HG03520 (cell line): ENCODE measurements around the gene SORCS2.

Experiments used
- ATAC-seq: cut with Tn5 transposase; IDR thresholded peaks from one replicate; pipeline ENCODE4 v1.9.1; 2021; ENCODE audit warnings: mild to moderate bottlenecking, moderate library complexity; ENCODE audit not compliant: unreplicated experiment

SORCS2 gene

DNA sequence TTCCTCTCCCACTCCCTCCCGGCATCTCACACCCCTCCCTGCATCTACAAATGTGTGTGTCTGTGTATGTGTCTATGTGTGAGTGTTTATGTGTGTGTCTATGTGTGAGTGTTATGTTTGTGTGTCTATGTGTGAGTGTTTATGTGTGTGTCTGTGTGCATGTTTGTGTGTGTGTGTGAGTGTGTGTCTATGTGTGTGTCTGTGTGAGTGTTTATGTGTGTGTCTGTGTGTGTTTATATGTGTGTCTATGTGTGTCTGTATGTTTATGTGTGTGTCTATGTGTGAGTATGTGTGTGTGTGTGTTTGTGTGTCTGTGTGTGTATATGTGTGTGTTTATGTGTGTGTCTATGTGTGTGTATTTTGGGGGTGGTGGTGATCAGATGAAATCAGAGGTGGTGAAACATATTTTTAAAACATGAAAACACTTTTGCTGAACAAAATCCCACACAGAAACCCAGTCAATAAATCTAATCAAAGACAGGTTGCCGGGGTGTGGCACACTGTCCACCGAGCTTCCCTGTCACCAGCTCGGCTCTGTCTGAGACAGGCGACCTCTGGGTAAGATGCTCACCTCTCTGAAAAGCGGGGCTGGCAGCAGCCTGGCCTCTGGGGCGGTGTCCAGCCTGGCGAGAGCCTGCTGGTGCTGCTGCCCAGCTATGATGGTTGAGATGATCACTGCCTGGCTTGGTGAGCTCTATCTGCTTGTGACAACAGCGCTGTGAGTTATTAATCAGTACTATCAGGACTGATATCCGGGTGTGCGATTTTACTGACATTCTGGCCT is 429.1 kb downstream of the SORCS2 start:
- no peak for ATAC-seq

GRCh38 chr4:7622371-7622770 is 430.0 kb downstream of the SORCS2 start:
- ATAC-seq: no peak

DNA sequence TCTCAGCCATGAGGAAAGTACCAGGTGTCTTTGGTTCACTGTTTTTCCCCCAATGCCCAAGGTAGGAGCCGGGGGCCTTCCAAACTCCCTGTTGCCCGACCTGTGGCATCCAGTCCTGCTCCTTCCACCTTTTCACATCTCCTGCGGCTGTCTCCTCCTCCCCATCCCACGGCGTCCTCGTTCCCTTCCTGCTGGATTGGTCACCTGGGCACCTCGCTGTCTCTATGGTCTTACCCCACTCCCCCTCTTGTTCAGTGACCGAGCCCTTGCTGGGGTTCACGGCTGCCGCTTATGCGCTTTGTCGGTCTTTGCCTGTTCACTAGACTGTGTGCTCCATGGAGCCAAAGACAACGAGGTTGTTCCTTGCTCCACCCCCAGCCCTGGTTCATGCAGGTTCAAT is 431.1 kb downstream of the SORCS2 start:
- no peak for ATAC-seq

DNA sequence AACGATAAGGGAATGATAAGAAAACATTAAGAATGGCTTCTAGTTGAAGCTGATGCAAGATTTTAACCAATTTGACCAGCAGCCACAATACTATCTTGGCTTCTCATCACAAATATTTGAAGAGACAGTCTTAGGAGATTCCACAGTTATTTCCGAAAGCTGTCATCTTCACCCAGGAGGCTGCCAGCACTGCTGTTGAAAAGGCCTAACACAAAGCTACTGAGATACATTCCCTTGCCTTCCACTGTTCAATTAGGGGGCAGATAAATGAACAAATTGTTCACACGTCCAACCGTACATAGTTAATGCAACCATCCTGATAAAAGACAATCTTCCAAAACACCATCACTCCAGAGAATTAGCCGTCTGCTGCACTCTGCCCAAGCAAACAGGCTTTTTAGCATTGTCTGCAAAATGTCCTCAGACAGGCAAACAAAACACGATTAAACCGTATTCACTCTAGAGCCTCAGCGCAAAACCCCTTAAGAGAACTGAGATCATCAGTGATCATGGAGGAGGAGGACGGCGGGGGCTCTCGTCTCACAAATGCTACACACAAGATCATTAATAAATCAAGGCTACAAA is 432.1 kb downstream of the SORCS2 start:
- ATAC-seq: no peak

- ATAC-seq: no peak
Measured at GRCh38 chr4:7625071-7625470, 432.7 kb downstream of the SORCS2 start.

DNA sequence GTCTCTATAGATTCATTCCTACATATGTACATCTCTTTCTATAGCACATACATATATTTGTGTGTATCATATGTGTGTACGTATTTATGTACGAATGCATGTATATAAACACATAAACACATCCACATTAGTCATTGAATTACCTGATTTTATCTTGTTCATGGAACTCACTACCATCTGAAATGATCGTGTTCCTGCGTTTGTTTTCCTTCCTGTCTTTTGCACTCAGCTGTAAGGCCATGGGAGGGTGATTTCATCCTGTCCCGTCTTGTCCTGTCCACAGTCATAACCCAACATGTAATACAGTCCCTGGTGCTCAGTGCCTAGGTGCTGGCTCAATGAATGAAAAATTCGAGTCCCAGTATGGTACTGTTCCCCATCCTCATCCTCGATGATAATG is 434.2 kb downstream of the SORCS2 start:
- no peak for ATAC-seq

- ATAC-seq: no peak
Measured at GRCh38 chr4:7627251-7628250, 435.2 kb downstream of the SORCS2 start.

DNA sequence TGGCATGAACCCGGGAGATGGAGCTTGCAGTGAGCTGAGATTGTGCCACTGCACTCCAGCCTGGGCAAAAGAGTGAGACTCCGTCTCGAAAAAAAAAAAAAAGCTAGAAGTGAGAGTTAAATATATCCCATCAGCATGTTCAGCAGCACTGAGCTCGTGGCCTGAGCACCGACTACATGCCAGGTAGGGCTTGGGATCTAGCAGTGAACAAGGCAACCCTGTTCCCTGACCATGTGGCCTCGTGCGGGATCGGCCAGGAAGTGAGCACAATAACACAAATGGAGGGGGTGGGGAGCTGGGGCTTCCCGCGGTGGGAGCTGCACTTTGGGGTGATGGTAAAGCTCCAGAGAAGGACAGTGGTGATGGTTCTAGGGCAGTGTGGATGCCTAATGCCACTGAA is 436.1 kb downstream of the SORCS2 start:
- no peak for ATAC-seq

DNA sequence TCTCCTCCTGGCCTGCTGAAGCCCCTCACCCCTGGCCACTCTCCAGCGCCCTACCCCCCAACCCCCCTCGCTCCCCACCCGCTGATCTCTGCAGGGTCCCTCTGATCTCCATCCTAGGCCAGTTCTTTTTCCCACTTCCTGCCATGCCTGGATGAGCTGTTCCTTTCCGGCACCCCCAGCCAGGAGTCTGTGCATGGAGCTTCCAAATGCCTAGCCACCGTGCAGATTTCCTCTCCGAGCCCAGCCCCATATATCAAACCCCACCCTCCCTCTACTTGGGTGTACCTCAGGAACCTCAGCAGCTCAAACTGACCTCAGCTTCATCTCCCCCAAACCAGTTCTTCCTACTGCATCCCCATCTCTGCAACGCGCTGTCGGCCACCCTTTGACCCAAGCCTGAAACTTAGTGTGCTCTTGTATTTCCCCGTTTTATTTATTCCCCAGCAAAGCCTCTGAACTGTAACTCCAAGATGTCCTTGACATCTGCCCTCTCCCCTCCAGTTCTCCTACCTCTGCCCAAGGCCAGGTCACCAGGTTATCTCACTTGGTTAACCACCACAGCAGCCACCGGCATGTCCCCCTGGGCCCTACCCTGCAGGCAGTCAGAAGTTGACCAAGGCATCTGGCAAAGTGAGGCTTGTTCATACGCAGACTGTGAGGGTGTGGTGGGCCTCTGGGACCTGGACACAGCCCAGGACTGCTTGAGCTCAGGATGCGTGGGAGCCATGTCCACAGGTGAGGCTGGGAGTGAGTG is 437.3 kb downstream of the SORCS2 start:
- no peak for ATAC-seq

DNA sequence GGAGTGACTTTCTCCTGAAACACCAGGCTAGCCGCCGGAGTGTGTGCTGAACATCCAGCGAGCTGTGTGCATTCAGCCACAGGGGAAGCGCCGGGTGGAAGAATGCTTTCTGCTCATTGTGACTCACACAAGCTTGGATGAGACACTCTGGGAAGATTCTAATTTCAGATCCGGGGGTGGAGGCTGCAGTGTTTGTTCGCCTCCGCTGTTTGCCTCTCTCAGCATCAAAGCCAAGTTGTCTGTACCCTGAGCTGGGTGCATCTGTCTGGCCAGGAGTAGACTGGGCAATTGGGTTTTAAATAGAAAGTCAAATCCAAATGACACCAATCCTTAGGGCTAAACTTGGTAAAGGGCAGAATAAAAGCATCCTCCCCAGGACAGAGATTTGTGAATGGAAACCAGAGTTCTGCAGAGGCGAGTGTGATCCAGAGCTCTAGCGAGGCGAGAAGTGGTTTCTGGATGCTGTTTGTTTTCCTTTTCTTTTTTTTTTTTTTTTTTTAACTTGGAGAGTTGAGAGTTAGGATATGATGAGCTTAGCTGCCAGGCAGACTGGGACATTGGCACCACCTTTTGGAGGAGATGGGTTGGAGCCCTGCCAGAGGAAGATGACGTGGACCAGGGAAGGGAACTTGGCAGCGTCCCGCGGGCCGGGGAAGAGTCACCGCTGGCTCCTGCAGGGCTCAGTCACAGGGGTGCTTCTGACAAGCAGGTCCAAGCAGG is 438.4 kb downstream of the SORCS2 start:
- no peak for ATAC-seq

GRCh38 chr4:7631288-7632014 is 439.1 kb downstream of the SORCS2 start:
- no peak for ATAC-seq

- no peak for ATAC-seq
Measured at GRCh38 chr4:7632341-7632740, 440.0 kb downstream of the SORCS2 start.

- no peak for ATAC-seq
Measured at GRCh38 chr4:7632971-7633370, 440.6 kb downstream of the SORCS2 start.

DNA sequence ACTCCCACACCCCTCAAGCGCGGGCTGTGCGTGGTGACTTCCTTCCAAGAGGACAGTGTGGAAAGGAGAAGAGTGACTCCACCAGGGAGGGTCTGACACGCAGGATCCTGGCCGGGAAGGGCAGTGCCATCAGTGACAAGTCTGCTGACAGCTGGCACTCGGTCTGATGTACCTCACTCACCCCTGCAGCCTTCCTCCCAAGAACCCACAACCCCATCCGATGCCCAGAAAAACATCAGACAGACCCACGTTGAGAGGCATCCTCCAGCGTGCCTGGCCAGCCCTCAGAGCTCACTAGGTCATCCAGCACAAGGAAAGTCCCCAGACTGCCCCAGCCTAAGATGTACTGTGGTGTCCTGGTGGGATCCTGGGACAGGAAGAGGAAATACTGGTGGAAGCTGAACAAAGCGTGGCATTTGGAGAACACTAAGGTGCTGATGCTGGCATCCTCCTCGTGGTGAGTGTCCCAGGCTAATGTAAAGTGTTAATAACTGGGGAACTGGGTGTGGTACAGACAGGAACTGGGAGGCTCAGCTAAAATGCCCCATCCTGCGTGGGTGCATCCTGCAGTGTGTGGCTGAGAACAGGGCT is 442.4 kb downstream of the SORCS2 start:
- no peak for ATAC-seq

DNA sequence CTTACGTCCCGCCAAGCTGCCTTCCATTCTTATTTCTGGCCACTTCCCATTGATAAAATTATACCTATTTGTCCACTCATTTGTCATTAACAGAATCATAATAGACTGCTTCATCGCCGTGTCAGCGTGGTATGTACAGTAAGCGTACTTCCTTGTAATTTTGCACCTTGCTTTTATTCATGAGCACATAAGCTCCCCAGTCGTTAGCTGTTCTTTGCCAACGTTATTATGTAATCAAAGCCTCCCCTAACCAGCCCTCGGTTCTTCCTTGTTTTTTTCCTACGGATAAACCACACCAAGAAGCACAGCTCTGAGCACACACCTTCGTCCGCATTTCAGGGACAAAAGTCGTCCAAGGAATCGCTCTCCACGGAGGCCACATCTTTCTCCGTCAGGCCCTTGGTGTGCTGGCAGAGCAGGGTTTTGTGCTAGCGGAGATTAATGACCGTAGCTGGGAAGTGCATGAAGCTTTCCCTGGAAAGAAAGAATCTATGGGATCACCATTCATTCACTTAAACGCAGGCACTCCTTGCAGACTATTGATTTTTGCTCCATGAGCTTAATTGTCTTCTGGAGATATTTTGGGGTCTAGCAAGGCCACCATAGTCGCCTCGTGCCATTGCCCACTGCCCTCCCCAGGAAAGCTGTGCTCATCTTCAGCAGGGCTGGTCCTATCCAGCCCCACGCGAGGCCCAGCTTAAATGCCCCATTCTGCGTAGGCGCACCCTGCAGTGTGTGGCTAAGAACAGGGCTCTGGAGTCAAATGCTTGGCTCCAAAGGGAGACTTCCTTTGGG is 443.3 kb downstream of the SORCS2 start:
- ATAC-seq: no peak

DNA sequence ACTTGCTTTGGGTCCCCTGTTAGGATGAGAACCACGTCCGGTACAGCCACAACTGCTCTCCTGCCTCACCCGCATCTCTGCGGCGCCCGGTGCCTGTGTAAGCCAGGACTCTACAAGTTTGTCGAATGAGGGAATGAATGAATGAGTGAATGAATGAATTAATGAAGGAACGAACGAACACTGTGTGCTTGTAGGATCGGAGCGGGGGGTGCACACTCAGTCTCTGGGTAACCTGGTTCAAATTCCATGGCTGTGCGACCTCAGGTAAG is 443.8 kb downstream of the SORCS2 start:
- ATAC-seq: no peak

- no peak for ATAC-seq
Measured at GRCh38 chr4:7637139-7637538, 444.8 kb downstream of the SORCS2 start.

DNA sequence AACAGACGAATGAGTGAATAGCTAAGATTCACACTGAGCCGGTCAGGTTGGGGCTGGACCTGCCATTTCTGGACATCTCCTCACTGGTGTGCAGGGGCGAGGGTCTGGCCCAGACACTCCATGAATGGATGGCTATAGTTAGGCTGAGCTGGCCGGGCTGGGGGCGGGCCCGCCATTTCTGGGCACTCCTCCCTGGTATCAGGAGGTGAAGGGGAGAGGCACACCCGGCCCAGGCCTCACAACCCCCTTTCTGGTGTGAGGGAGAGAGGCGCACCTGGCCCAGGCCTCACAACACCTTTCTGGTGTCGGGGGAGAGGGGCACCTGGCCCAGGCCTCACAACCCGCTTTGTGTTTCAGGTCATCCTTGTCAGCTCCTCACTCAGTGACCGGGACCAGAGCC is 445.6 kb downstream of the SORCS2 start:
- ATAC-seq: no peak

GRCh38 chr4:7638489-7638888 is 446.2 kb downstream of the SORCS2 start:
- ATAC-seq: no peak
